PFSK-1 (cell line): ENCODE measurements around the gene LILRA6.

Experiments
- POLR2AphosphoS5 ChIP-seq: IDR thresholded peaks from 2 replicates; pipeline ENCODE4 v1.6.1; 2012; ENCODE audit warnings: low read depth, mild to moderate bottlenecking, control low read depth, low read length, moderate library complexity
- REST ChIP-seq, 2 experiments: IDR thresholded peaks; 2 replicates each; pipeline versions ENCODE4 v1.6.1 to v1.8.0; 2011 to 2012; ENCODE audit warnings: low read depth in 2 of 2, low read length in 2 of 2, control low read depth in 1 of 2, inconsistent platforms in 1 of 2, mild to moderate bottlenecking in 1 of 2, moderate library complexity in 1 of 2; ENCODE audit not compliant: insufficient read depth in 1 of 2

GRCh38 chr19:54218960-54219661 is 23.5 kb downstream of the LILRA6 start:
- no peak for TF ChIP-seq POLR2AphosphoS5
- TF ChIP-seq REST (IDR thresholded peaks at IDR 0.05; ENCODE audit: insufficient read depth in 1 of 2, low read depth in 2 of 2, low read length in 2 of 2), result no peak
